Activated naive CD4-positive, alpha-beta T cell treated with anti-CD3 and anti-CD28 coated beads, Interleukin-2, amount 10 ng/mL, durations not matched to agents 7 days and 5 days (primary cell): ENCODE data around the gene ALG12.
A peak's percentile ranks its signal among the peaks of the same experiment; 100 is the strongest.

Source experiments
- CTCF ChIA-PET: fragments of 350-600 bp; sonication (Branson Sonifier 250); formaldehyde crosslinking; loops from one replicate; lab custom pipeline; 2021; ENCODE audit warnings: antibody characterized with exemption; lab: Charles Lee
- DNase-seq: peaks from one replicate; pipeline ENCODE4 v3.0.0-alpha.2; 2020
- H3K27ac Mint-ChIP-seq: one replicate; pipeline ENCODE4 v1.8.0; 2021; ENCODE audit warnings: mild to moderate bottlenecking, moderate library complexity, mixed read lengths
- H3K27me3 Mint-ChIP-seq: one replicate; pipeline ENCODE4 v1.8.0; 2021; ENCODE audit warnings: mild to moderate bottlenecking, mixed read lengths
- H3K36me3 Mint-ChIP-seq: one replicate; pipeline ENCODE4 v1.8.0; 2021; ENCODE audit warnings: mixed read lengths
- H3K4me1 Mint-ChIP-seq: one replicate; pipeline ENCODE4 v1.8.0; 2021; ENCODE audit warnings: mixed read lengths
- H3K4me3 Mint-ChIP-seq: one replicate; pipeline ENCODE4 v1.8.0; 2021; ENCODE audit warnings: mild to moderate bottlenecking, moderate library complexity, mixed read lengths
- H3K9me3 Mint-ChIP-seq: one replicate; pipeline ENCODE4 v1.8.0; 2021; ENCODE audit warnings: mixed read lengths

ALG12 gene

DNA sequence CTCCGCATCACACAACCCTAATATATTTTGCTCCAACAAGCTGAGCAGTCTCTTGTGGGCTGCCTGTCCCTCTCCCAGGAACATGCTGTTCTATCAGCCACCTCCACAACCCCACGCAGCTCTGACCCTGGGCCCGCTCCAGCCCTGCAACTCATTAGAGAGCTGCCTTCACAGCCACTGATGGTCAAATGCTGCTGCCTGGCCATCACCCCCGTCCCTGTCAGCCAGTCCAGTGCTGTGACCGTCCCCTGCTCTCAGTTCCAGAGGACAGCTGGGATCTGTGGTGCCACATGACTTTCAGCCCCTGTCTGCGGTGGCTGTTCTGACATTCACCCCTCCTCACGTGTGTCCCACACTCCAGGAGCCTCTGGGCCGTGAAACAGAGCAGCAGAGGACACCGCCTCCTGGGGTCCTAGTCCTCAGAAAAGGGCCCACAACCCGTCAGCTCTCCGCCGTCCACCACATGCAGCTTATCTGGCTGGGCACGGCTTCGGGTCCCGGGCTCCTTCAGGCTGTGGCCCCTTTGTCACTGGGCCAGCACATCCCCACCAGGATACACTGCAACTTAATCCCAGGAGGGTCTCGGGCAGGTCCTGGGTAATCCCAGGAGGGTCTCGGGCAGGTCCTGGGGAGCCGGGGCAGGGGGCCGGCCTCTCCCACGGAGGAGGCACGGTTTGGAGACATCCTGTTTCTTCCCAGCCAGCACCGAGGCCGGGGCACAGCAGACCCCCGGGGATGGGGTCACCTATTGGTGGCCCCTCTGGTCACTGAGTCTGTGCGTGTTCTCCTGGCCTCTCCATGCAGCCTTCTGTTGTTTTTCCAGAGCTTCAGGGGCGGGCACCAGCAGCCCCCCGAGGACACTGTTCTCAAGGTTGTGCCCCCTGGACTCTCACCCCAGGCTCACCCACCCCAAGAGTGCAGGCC, 15.3 kb upstream of the ALG12 start:
- CTCF ChIA-PET, result interaction anchor here (1.0 to 4.9 kb wide), 3 partner anchors 60 to 98 kb away, joined by 3 to 57 read pairs (median 3); no protein-coding TSS in a partner anchor
- Mint-ChIP-seq H3K36me3 (no peaks in the 10 kb centered on the region), H3K9me3 (no peaks in the 10 kb centered on the region), H3K27ac (peak overlapping the region; percentile 84), H3K4me3 (peak overlapping the region; percentile 60), H3K27me3 (no peaks in the 10 kb centered on the region), H3K4me1 (peaks cover 50% of the 10 kb centered on the region)
- DNase-seq, result no peak

GRCh38 chr22:49930596-49931412, 12.6 kb upstream of the ALG12 start:
- peaks cover 1% of the 10 kb centered on the region for H3K36me3 Mint-ChIP-seq
- CTCF ChIA-PET, result interaction anchor here (0.6 to 4.9 kb wide), 18 partner anchors 33 to 305 kb away, joined by 3 to 57 read pairs (median 4); partner anchors contain the start of gene MLC1
- H3K27ac Mint-ChIP-seq, result peak overlapping the region; percentile 79
- H3K4me1 Mint-ChIP-seq, result peaks cover 59% of the 10 kb centered on the region
- no peaks in the 10 kb centered on the region for H3K27me3 Mint-ChIP-seq
- H3K9me3 Mint-ChIP-seq, result no peaks in the 10 kb centered on the region
- no peak overlapping the region for H3K4me3 Mint-ChIP-seq
- peak; percentile 62 for DNase-seq

- no peak for DNase-seq
- CTCF ChIA-PET, result interaction anchor here (0.7 to 4.9 kb wide), 10 partner anchors 33 to 162 kb away, joined by 3 to 57 read pairs (median 4); partner anchors contain the start of gene MLC1
- Mint-ChIP-seq H3K4me1 (peaks cover 66% of the 10 kb centered on the region), H3K4me3 (no peak overlapping the region), H3K27me3 (no peaks in the 10 kb centered on the region), H3K27ac (no peak overlapping the region), H3K9me3 (no peaks in the 10 kb centered on the region), H3K36me3 (peaks cover 7% of the 10 kb centered on the region)
Measured at GRCh38 chr22:49929994-49930575, 11.8 kb upstream of the ALG12 start.

- no peaks in the 10 kb centered on the region for H3K27me3 Mint-ChIP-seq
- peaks cover 8% of the 10 kb centered on the region for H3K36me3 Mint-ChIP-seq
- no peak overlapping the region for H3K27ac Mint-ChIP-seq
- DNase-seq, result peak; percentile 79
- no peaks in the 10 kb centered on the region for H3K9me3 Mint-ChIP-seq
- H3K4me1 Mint-ChIP-seq, result peaks cover 70% of the 10 kb centered on the region
- CTCF ChIA-PET, result interaction anchor here (1.6 to 4.9 kb wide), 4 partner anchors 42 to 162 kb away, joined by 3 to 57 read pairs (median 16); no protein-coding TSS in a partner anchor
- H3K4me3 Mint-ChIP-seq, result no peak overlapping the region
Measured at GRCh38 chr22:49929211-49929979, 11.2 kb upstream of the ALG12 start.

DNA sequence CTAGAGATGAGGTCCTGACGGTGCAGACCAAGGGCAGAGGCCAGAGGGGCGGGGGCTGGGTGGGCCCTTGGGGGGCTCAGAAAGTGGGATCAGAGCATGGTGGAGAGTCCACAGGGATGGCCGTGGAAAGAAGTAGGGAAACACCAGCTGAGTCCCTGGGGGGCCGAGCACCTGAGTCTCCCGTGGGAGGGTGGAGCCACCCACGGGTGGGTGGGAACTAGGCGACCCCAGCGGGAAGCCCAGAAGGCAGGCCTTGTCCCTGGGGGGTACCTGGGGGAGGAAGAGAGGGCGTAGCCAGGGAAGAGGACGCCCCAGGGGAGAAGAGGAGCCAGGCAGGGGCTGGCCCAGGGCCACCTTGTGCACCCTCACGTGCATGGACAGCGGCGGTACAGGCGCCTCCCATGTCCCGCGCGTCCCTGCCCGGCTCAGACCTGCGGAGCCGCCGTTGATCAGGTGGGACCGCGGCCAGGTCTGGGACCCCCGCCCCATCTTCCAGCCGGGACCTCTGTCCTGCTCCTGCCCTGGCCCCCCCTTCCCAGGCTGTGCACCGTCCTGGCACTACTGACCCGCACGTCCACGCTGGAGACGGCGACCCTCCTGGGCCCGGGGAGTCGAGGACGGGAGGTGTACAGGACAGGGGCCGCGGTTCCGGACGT, 10.4 kb upstream of the ALG12 start:
- H3K9me3 Mint-ChIP-seq, result no peaks in the 10 kb centered on the region
- H3K4me1 Mint-ChIP-seq, result peaks cover 71% of the 10 kb centered on the region
- no peak overlapping the region for H3K27ac Mint-ChIP-seq
- peaks cover 12% of the 10 kb centered on the region for H3K36me3 Mint-ChIP-seq
- peak overlapping the region; percentile 21 for H3K4me3 Mint-ChIP-seq
- CTCF ChIA-PET, result interaction anchor here (1.6 kb wide), 1 partner anchor 102 kb away, joined by 6 read pairs; no protein-coding TSS in a partner anchor
- no peak for DNase-seq
- H3K27me3 Mint-ChIP-seq, result no peaks in the 10 kb centered on the region

- no peak overlapping the region for H3K27ac Mint-ChIP-seq
- CTCF ChIA-PET, result interaction anchor here (1.2 to 1.6 kb wide), 3 partner anchors 23 to 157 kb away, joined by 3 to 6 read pairs (median 3); partner anchors contain the start of gene MLC1
- no peaks in the 10 kb centered on the region for H3K27me3 Mint-ChIP-seq
- peaks cover 72% of the 10 kb centered on the region for H3K4me1 Mint-ChIP-seq
- H3K4me3 Mint-ChIP-seq, result peak overlapping the region; percentile 21
- DNase-seq, result no peak
- H3K9me3 Mint-ChIP-seq, result no peaks in the 10 kb centered on the region
- H3K36me3 Mint-ChIP-seq, result peaks cover 17% of the 10 kb centered on the region
Measured at GRCh38 chr22:49928185-49928495, 9.9 kb upstream of the ALG12 start.

DNA sequence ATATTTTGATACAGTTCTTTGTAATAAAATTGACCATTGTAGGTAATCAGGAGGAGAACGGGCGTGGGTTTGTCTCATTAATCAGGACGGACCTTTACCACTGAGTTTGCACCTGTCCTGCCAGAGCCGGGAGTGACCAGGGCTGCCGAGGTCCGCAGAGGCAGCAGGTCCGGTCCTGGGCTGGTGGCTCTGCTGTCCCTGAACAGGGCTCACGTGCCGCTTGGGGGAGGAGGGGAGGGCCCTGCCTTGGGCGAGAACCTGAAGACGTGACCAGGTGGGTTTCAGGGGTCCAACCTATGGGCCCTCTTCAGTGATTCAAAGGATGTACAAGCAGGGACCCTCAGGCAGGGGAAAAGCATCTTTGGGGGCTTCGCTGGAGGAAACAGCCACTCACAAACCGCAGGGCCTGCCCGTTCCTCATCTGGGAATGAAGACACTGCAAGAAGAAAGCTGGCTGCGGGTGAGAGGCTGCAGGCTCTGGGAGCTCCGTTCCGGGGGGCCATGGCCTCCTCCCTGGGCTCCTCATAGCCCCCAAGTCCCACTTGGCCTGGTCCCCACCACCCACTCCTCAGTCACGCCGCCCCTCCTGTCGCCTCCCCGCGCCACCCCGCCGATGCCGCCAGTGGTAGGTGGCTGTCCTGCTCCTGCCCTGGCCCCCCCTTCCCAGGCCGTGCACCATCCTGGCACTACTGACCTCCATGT, 9.4 kb upstream of the ALG12 start:
- peaks cover 17% of the 10 kb centered on the region for H3K36me3 Mint-ChIP-seq
- H3K4me3 Mint-ChIP-seq, result no peak overlapping the region
- no peaks in the 10 kb centered on the region for H3K27me3 Mint-ChIP-seq
- no peaks in the 10 kb centered on the region for H3K9me3 Mint-ChIP-seq
- H3K27ac Mint-ChIP-seq, result peak overlapping the region; percentile 85
- H3K4me1 Mint-ChIP-seq, result peaks cover 67% of the 10 kb centered on the region
- CTCF ChIA-PET, result interaction anchor here (1.2 to 1.6 kb wide), 3 partner anchors 24 to 158 kb away, joined by 3 to 6 read pairs (median 3); partner anchors contain the start of gene MLC1
- DNase-seq, result no peak

GRCh38 chr22:49926916-49927315, 8.7 kb upstream of the ALG12 start:
- H3K9me3 Mint-ChIP-seq, result no peaks in the 10 kb centered on the region
- DNase-seq, result no peak
- peaks cover 64% of the 10 kb centered on the region for H3K4me1 Mint-ChIP-seq
- no peaks in the 10 kb centered on the region for H3K27me3 Mint-ChIP-seq
- no peak overlapping the region for H3K4me3 Mint-ChIP-seq
- H3K27ac Mint-ChIP-seq, result peak overlapping the region; percentile 85
- H3K36me3 Mint-ChIP-seq, result peaks cover 19% of the 10 kb centered on the region
- CTCF ChIA-PET, result interaction anchor here (1.2 to 2.3 kb wide), 3 partner anchors 25 to 158 kb away, joined by 3 to 13 read pairs (median 3); partner anchors contain the start of gene MLC1

DNA sequence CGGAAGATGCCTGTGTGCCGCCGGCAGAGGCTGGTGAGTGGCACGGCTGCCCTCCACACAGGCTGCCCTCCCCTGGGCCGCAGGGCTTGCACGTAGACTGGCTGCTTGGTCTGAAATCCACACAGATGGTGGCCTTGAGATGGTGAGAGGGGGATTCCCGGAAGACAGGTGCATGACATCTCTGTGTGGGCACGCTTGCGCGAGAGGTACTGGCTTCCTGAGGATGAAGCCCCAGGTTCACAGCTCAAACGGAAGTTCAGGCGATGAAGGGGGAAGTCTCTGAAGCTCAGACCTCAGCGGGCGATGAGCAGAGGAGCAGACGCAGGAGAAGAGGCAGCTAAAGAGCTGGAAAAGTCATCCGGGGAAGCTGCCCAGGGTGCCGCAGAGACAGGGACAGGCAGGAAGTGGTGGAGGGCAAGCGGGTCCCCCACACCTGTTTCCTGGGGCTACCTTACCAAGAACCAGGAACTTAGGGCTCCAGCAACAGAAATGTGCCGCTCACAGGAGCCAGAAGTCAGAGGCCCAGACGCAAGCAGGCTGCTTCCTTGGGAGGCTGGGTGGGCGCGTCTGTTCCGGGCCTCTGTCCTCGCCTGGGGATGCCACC, 7.4 kb upstream of the ALG12 start:
- Mint-ChIP-seq H3K27ac (peak overlapping the region; percentile 97), H3K27me3 (no peaks in the 10 kb centered on the region), H3K4me3 (peak overlapping the region; percentile 71), H3K9me3 (no peaks in the 10 kb centered on the region), H3K4me1 (peaks cover 53% of the 10 kb centered on the region), H3K36me3 (peaks cover 22% of the 10 kb centered on the region)
- peak; percentile 78 for DNase-seq
- CTCF ChIA-PET, result interaction anchor here (1.0 to 2.3 kb wide), 5 partner anchors 11 to 160 kb away, joined by 3 to 13 read pairs (median 4); no protein-coding TSS in a partner anchor

GRCh38 chr22:49924113-49924833, 6.0 kb upstream of the ALG12 start:
- H3K9me3 Mint-ChIP-seq, result no peaks in the 10 kb centered on the region
- no peak for DNase-seq
- peaks cover 59% of the 10 kb centered on the region for H3K4me1 Mint-ChIP-seq
- H3K27me3 Mint-ChIP-seq, result no peaks in the 10 kb centered on the region
- no peak overlapping the region for H3K4me3 Mint-ChIP-seq
- H3K27ac Mint-ChIP-seq, result peak overlapping the region; percentile 67
- CTCF ChIA-PET, result no interaction called here
- peaks cover 25% of the 10 kb centered on the region for H3K36me3 Mint-ChIP-seq

GRCh38 chr22:49923445-49923844, 5.2 kb upstream of the ALG12 start:
- no peaks in the 10 kb centered on the region for H3K9me3 Mint-ChIP-seq
- H3K4me1 Mint-ChIP-seq, result peaks cover 58% of the 10 kb centered on the region
- peaks cover 25% of the 10 kb centered on the region for H3K36me3 Mint-ChIP-seq
- CTCF ChIA-PET, result no interaction called here
- DNase-seq, result no peak
- no peak overlapping the region for H3K27ac Mint-ChIP-seq
- no peaks in the 10 kb centered on the region for H3K27me3 Mint-ChIP-seq
- no peak overlapping the region for H3K4me3 Mint-ChIP-seq
